Fibroblast of the conjunctiva (primary cell): ENCODE results near the gene CANT1.
A peak's percentile ranks its signal among the peaks of the same experiment; 100 is the strongest.
"Not testable (repeated sequence)": the region's sequence is repeated elsewhere in the genome, so short reads cannot be mapped to it uniquely, and the experiment has no call there.

ENCODE experiments used
- DNase-seq: peaks from one replicate; pipeline ENCODE4 v3.0.0-alpha.2; 2010; ENCODE audit warnings: low read depth

Gene CANT1

GRCh38 chr17:79043191-79043930 lies 33.8 kb upstream of the CANT1 start:
- no peak for DNase-seq

- peak; percentile 31 for DNase-seq
Measured at GRCh38 chr17:79042421-79043190, 33.0 kb upstream of the CANT1 start.

GRCh38 chr17:79041723-79042420 lies 32.3 kb upstream of the CANT1 start:
- DNase-seq, result no peak

GRCh38 chr17:79041041-79041570 lies 31.5 kb upstream of the CANT1 start:
- no peak for DNase-seq

GRCh38 chr17:79039886-79040285 lies 30.3 kb upstream of the CANT1 start:
- no peak for DNase-seq

- no peak for DNase-seq
Measured at GRCh38 chr17:79039171-79039570, 29.6 kb upstream of the CANT1 start.

GRCh38 chr17:79038545-79039135 lies 29.1 kb upstream of the CANT1 start:
- DNase-seq, result peak; percentile 72

GRCh38 chr17:79036596-79036995 lies 27.0 kb upstream of the CANT1 start:
- DNase-seq, result peak; percentile 72

- no peak for DNase-seq
Measured at GRCh38 chr17:79036181-79036580, 26.6 kb upstream of the CANT1 start.

- no peak for DNase-seq
Measured at GRCh38 chr17:79035686-79036085, 26.1 kb upstream of the CANT1 start.

- no peak for DNase-seq
Measured at GRCh38 chr17:79034931-79035485, 25.4 kb upstream of the CANT1 start.

GRCh38 chr17:79033741-79034501 lies 24.4 kb upstream of the CANT1 start:
- no peak for DNase-seq

GRCh38 chr17:79033046-79033616 lies 23.6 kb upstream of the CANT1 start:
- no peak for DNase-seq

GRCh38 chr17:79031996-79032875 lies 22.7 kb upstream of the CANT1 start:
- DNase-seq, result no peak

GRCh38 chr17:79030636-79031035 lies 21.1 kb upstream of the CANT1 start:
- not testable (repeated sequence) for DNase-seq

- no peak for DNase-seq
Measured at GRCh38 chr17:79029327-79030009, 19.9 kb upstream of the CANT1 start.

- DNase-seq, result no peak
Measured at GRCh38 chr17:79028496-79029326, 19.1 kb upstream of the CANT1 start.

- DNase-seq, result peak; percentile 61
Measured at GRCh38 chr17:79027925-79028491, 18.4 kb upstream of the CANT1 start.
